ENCODE data around the gene NTPCR.
A peak's percentile ranks its signal among the peaks of the same experiment; 100 is the strongest.

Gene NTPCR

GRCh38 chr1:232958067-232958466 lies 7.7 kb downstream of the NTPCR start:
- FAIRE-seq: no peak

GRCh38 chr1:232962761-232963745 lies 12.6 kb downstream of the NTPCR start:
- DNase-seq (ENCODE audit: low spot score): no peak
- no peak for FAIRE-seq

More at GRCh38 chr1:232958067-232958466, 7.7 kb downstream of the NTPCR start:
- no peak for DNase-seq (ENCODE audit: low spot score)

GRCh38 chr1:232964601-232965000 lies 14.2 kb downstream of the NTPCR start:
- DNase-seq (ENCODE audit: low spot score) (no peak), FAIRE-seq (no peak)

- FAIRE-seq (no peak), DNase-seq (ENCODE audit: low spot score) (no peak)
These were observed 14.9 kb downstream of the NTPCR start for GRCh38 chr1:232965124-232965911.

- FAIRE-seq (no peak), DNase-seq (ENCODE audit: low spot score) (no peak)
These were observed 15.5 kb downstream of the NTPCR start for GRCh38 chr1:232965912-232966217.

GRCh38 chr1:232966663-232967062 lies 16.3 kb downstream of the NTPCR start:
- DNase-seq (ENCODE audit: low spot score) (no peak), FAIRE-seq (no peak)

GRCh38 chr1:232968391-232968790 lies 18.0 kb downstream of the NTPCR start:
- DNase-seq (ENCODE audit: low spot score) (no peak), FAIRE-seq (no peak)

GRCh38 chr1:232968965-232969364 lies 18.6 kb downstream of the NTPCR start:
- peak; percentile 35 for FAIRE-seq
- DNase-seq (ENCODE audit: low spot score): peak; percentile 28

- no peak for FAIRE-seq
- no peak for DNase-seq (ENCODE audit: low spot score)
These were observed 19.4 kb downstream of the NTPCR start for GRCh38 chr1:232969799-232970198.

GRCh38 chr1:232970508-232970907 lies 20.1 kb downstream of the NTPCR start:
- DNase-seq (ENCODE audit: low spot score): no peak
- no peak for FAIRE-seq

- DNase-seq (ENCODE audit: low spot score) (no peak), FAIRE-seq (no peak)
These were observed 23.5 kb downstream of the NTPCR start for GRCh38 chr1:232973652-232974611.

GRCh38 chr1:232974971-232975370 lies 24.6 kb downstream of the NTPCR start:
- FAIRE-seq: no peak
- DNase-seq (ENCODE audit: low spot score): no peak

GRCh38 chr1:232978091-232978634 lies 27.8 kb downstream of the NTPCR start:
- FAIRE-seq (no peak), DNase-seq (ENCODE audit: low spot score) (no peak)

GRCh38 chr1:232978815-232979214 lies 28.4 kb downstream of the NTPCR start:
- no peak for FAIRE-seq
- DNase-seq (ENCODE audit: low spot score): no peak

- FAIRE-seq: no peak
These were observed 29.1 kb downstream of the NTPCR start for GRCh38 chr1:232979558-232979957.

GRCh38 chr1:232980355-232980978 lies 30.1 kb downstream of the NTPCR start:
- DNase-seq (ENCODE audit: low spot score) (peak; percentile 31), FAIRE-seq (peak; percentile 52)

More at GRCh38 chr1:232979558-232979957, 29.1 kb downstream of the NTPCR start:
- DNase-seq (ENCODE audit: low spot score): no peak

GRCh38 chr1:232980986-232981560 lies 30.7 kb downstream of the NTPCR start:
- FAIRE-seq (no peak), DNase-seq (ENCODE audit: low spot score) (no peak)

GRCh38 chr1:232982238-232982944 lies 32.0 kb downstream of the NTPCR start:
- DNase-seq (ENCODE audit: low spot score) (peak; percentile 85), FAIRE-seq (peak; percentile 79)

GRCh38 chr1:232983375-232983774 lies 33.0 kb downstream of the NTPCR start:
- no peak for FAIRE-seq
- DNase-seq (ENCODE audit: low spot score): no peak
